ENCODE data around the gene MTREX. TPM values are rescaled to one million over a fixed set of nuclear protein-coding genes. Genes with fewer than 3 reads are reported as not detected.

Gene MTREX
- total RNA-seq, 2 experiments from 2014 or later, result 62.7 to 125 TPM

GRCh38 chr5:55384072-55384471 lies 76.3 kb downstream of the MTREX start:
- peaks cover 10% of the 10 kb centered on the region; the same call in 1 of the 2 replicates for H3K9me3 ChIP-seq (ENCODE audit: low read length)
- no peak overlapping the region for H3K27ac ChIP-seq (ENCODE audit: low read depth, low read length, poor library complexity, severe bottlenecking)
- no peak overlapping the region for H3K4me3 ChIP-seq (ENCODE audit: low read depth, low read length, poor library complexity, severe bottlenecking)
- intact Hi-C loops (cut with micrococcal nuclease; ENCODE audit: unreplicated experiment), result no loop called here
- no peak overlapping the region for H3K4me2 ChIP-seq (ENCODE audit: low read length)
- H3K79me2 ChIP-seq (ENCODE audit: insufficient read depth, low read depth, low read length), result peaks cover 16% of the 10 kb centered on the region; the same call in 1 of the 2 replicates
- no peak for DNase-seq (ENCODE audit: low spot score)
- TF ChIP-seq EZH2phosphoT487 (IDR thresholded peaks at IDR 0.05; ENCODE audit: borderline replicate concordance, low read depth, low read length) (no peak), CTCF (conservative IDR thresholded peaks at IDR 0.05; ENCODE audit: low read length) (no peak)
- peaks cover 98% of the 10 kb centered on the region for H3K36me3 ChIP-seq (ENCODE audit: insufficient read depth, low read length)
- H3K4me1 ChIP-seq (ENCODE audit: insufficient read depth, low read length, poor library complexity, severe bottlenecking), result no peaks in the 10 kb centered on the region
- H3K9me2 ChIP-seq (ENCODE audit: insufficient read depth, low read length), result no peaks in the 10 kb centered on the region
- no peak overlapping the region for H2AFZ ChIP-seq (ENCODE audit: low read length)
- no TSS peak for BruUV-seq (replicated peaks)
- POLR2A ChIA-PET, result interaction anchor here (0.6 kb wide), 1 partner anchor 119 kb away, joined by 3 read pairs; no protein-coding TSS in a partner anchor
- no peaks in the 10 kb centered on the region for H4K20me1 ChIP-seq (ENCODE audit: insufficient read depth, low read length)
- CTCF ChIA-PET (ENCODE audit: unreplicated experiment), result no interaction called here

GRCh38 chr5:55385227-55385626 lies 77.4 kb downstream of the MTREX start:
- H4K20me1 ChIP-seq (ENCODE audit: insufficient read depth, low read length), result no peaks in the 10 kb centered on the region
- TF ChIP-seq EZH2phosphoT487 (IDR thresholded peaks at IDR 0.05; ENCODE audit: borderline replicate concordance, low read depth, low read length) (no peak), CTCF (conservative IDR thresholded peaks at IDR 0.05; ENCODE audit: low read length) (no peak)
- peaks cover 16% of the 10 kb centered on the region; the same call in 1 of the 2 replicates for H3K79me2 ChIP-seq (ENCODE audit: insufficient read depth, low read depth, low read length)
- H3K4me2 ChIP-seq (ENCODE audit: low read length), result no peak overlapping the region
- no peak overlapping the region for H3K4me3 ChIP-seq (ENCODE audit: low read depth, low read length, poor library complexity, severe bottlenecking)
- BruUV-seq (replicated peaks), result no TSS peak
- ChIA-PET CTCF (ENCODE audit: unreplicated experiment) (no interaction called here), POLR2A (no interaction called here)
- no peak for DNase-seq (ENCODE audit: low spot score)
- H3K36me3 ChIP-seq (ENCODE audit: insufficient read depth, low read length), result peaks cover 97% of the 10 kb centered on the region
- H3K27ac ChIP-seq (ENCODE audit: low read depth, low read length, poor library complexity, severe bottlenecking), result no peak overlapping the region
- intact Hi-C loops (cut with micrococcal nuclease; ENCODE audit: unreplicated experiment), result no loop called here
- no peaks in the 10 kb centered on the region for H3K4me1 ChIP-seq (ENCODE audit: insufficient read depth, low read length, poor library complexity, severe bottlenecking)
- no peaks in the 10 kb centered on the region for H3K9me2 ChIP-seq (ENCODE audit: insufficient read depth, low read length)
- H2AFZ ChIP-seq (ENCODE audit: low read length), result no peak overlapping the region
- H3K9me3 ChIP-seq (ENCODE audit: low read length), result peaks cover 10% of the 10 kb centered on the region; the same call in 1 of the 2 replicates

- Histone ChIP-seq H3K4me3 (ENCODE audit: low read depth, low read length, poor library complexity, severe bottlenecking) (no peak overlapping the region), H3K4me2 (ENCODE audit: low read length) (no peak overlapping the region), H3K36me3 (ENCODE audit: insufficient read depth, low read length) (peaks cover 97% of the 10 kb centered on the region), H3K4me1 (ENCODE audit: insufficient read depth, low read length, poor library complexity, severe bottlenecking) (no peaks in the 10 kb centered on the region), H3K9me3 (ENCODE audit: low read length) (peaks cover 10% of the 10 kb centered on the region; the same call in 1 of the 2 replicates), H3K79me2 (ENCODE audit: insufficient read depth, low read depth, low read length) (peaks cover 16% of the 10 kb centered on the region; the same call in 1 of the 2 replicates), H4K20me1 (ENCODE audit: insufficient read depth, low read length) (no peaks in the 10 kb centered on the region), H2AFZ (ENCODE audit: low read length) (no peak overlapping the region), H3K9me2 (ENCODE audit: insufficient read depth, low read length) (no peaks in the 10 kb centered on the region), H3K27ac (ENCODE audit: low read depth, low read length, poor library complexity, severe bottlenecking) (no peak overlapping the region)
- intact Hi-C loops (cut with micrococcal nuclease; ENCODE audit: unreplicated experiment), result no loop called here
- BruUV-seq (replicated peaks), result no TSS peak
- POLR2A ChIA-PET, result interaction anchor here (0.8 to 1.2 kb wide), 4 partner anchors 11 to 20 kb away, joined by 3 to 4 read pairs (median 4); no protein-coding TSS in a partner anchor
- CTCF ChIA-PET (ENCODE audit: unreplicated experiment), result no interaction called here
- no peak for DNase-seq (ENCODE audit: low spot score)
- TF ChIP-seq CTCF (conservative IDR thresholded peaks at IDR 0.05; ENCODE audit: low read length) (no peak), EZH2phosphoT487 (IDR thresholded peaks at IDR 0.05; ENCODE audit: borderline replicate concordance, low read depth, low read length) (no peak)
These were observed 78.1 kb downstream of the MTREX start for GRCh38 chr5:55385846-55386245.
